CMK (cell line): Measurements from ENCODE around the gene USF3.

Experiments used
- DNase-seq: peaks from one replicate; pipeline ENCODE4 v3.0.0-alpha.2; 2010; ENCODE audit warnings: low read depth

The USF3 gene

DNA sequence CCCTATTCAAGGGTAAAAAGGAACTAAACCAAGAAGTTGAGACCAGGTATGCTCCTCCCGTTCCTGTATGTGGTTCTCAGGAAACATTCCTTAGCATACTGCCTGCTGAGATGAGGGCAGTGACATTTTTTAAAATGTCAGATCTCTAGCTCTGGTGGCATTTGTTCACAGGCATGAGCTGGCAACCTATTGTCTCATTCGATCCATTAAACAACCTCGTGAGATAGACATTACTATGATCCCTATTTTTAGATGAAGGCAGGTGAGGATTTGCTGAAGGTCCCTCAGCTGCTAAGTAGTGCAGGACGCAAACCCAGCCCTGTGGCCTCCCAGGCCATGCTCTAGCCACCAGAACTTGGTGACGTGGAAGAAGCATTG lies 89.2 kb downstream of the USF3 start:
- DNase-seq, result no peak

- no peak for DNase-seq
Measured at GRCh38 chr3:113606539-113607218, 89.8 kb downstream of the USF3 start.

DNA sequence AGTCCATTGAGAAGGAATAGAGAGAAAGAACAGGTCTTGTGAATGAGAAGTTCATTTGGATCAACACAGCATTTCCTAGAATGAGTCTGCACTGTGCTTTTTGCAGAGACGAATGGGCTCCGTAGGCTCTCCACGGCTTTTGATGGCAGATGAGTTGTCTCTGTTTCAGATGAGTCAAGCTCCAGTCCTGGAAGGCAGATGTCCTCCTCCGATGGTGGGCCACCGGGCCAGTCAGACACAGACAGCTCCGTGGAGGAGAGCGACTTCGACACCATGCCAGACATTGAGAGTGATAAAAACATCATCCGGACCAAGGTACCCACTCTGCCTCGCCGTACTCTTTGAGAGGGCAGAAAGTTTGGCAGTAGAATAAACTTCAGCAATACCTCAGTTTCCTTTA lies 93.6 kb downstream of the USF3 start:
- DNase-seq, result no peak

GRCh38 chr3:113602256-113602655 lies 94.2 kb downstream of the USF3 start:
- no peak for DNase-seq

GRCh38 chr3:113601240-113601639 lies 95.2 kb downstream of the USF3 start:
- DNase-seq, result no peak

DNA sequence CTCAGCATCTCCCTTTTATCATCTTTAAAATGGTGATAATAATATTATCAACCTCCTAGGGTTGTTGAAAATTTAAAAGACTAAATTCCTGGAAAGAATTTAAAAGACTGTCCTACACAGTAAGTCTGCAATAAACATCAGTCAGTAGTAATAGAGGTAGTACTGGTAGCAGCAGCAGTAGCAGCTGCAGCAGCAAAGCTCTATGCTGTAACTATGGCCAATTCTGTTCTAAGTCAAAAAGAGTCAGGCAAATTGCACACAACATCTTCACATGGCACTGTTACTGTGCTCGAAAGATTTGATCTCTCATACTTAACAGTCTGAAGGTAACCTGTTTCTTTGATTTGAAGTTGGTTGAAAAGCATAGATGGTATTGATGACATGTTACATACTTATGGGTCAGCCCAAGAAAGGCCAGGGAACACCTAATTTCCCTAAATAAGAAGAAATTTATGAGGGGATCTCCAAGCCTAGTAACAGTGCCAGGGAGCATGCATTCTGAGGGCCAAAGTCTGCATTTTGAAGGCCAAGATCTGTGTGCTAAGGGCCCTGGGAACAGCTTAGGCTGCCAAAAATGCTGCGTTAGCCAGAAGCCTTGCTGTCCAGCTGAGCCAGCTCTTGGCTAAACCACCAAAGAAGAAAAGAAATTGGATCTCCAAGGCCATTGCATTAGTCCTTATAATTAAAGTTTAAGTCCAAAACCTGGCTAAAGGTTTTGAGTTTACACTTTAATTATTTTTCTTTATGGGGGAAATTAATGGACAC lies 95.8 kb downstream of the USF3 start:
- no peak for DNase-seq
